Airway epithelial cell (primary cell): Measurements from ENCODE around the gene ATIC. TPM values are rescaled to one million over a fixed set of nuclear protein-coding genes. Genes with fewer than 3 reads are reported as not detected.

Source experiments
- total RNA-seq: library from RNA; depleted of rRNA; stranded (reverse); fragments of >200 nt; gene quantifications from 2 replicates; pipeline ENCODE4 v1.2.3, GENCODE V29; 2015

The ATIC gene
- 47.8 and 49.5 TPM in 2 replicates for total RNA-seq

DNA sequence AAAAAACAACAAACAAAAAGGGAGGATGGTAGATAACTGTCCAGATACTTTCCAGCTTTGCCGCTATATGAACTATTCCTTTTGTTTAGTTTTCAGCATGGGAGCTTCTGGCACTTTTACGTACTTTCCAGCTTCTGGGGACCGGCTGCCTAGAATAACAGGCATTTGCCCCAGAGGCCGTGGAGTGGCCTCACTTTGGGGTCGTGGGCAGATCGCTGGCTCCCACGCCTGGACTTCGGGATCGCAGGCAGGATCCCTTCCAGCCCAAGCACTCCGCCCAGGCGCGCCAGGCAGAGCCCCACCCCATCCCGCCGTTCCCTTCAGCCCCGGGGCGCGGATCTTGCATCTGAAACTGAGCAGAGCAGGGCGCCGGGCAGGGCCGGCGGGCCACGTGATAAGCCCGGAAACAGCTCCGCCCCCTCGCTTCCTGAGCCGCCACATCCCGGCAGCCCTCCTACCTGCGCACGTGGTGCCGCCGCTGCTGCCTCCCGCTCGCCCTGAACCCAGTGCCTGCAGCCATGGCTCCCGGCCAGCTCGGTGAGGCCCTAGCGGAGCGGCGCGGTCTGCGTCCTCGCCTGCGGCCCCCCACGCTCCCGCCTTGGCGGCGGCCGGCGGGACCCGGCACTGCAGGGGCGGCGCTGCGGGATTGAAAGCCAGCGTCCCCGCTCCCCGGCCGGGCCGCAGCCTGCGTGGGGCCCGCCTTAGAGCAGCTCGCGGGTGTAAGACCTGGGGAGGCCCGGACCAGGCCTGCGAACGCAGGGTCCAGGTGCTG, at the start of gene ATIC:
Gene ATIC (plus strand): TSS at position 435 of the 772 bp plus-strand sequence. CDS start 84 bp downstream, at position 519.

Other genes starting within 250 kb of the ATIC start
- gene ABCA12, start 173.4 kb upstream of the ATIC start, total RNA-seq = 9.7 and 16.0 TPM in 2 replicates
- gene FN1, start 124.0 kb downstream of the ATIC start, total RNA-seq = 599 and 679 TPM in 2 replicates